ENCODE results near the gene TAAR1. TPM values are rescaled to one million over a fixed set of nuclear protein-coding genes. Genes with fewer than 3 reads are reported as not detected.

TAAR1 gene
- total RNA-seq, 1 experiment from 2014 or later = not detected

GRCh38 chr6:132614554-132614953 is 44.4 kb downstream of the TAAR1 start:
- Mint-ChIP-seq H3K4me1 (peaks cover 8 to 11% of the 10 kb centered on the region in 2 experiments), H3K27ac (no peak overlapping the region), H3K9me3 (no peaks in the 10 kb centered on the region), H3K4me3 (no peak overlapping the region), H3K27me3 (ENCODE audit: low read depth) (no peaks in the 10 kb centered on the region), H3K36me3 (ENCODE audit: insufficient read depth in 1 of 3, low read depth in 3 of 3) (no peaks in the 10 kb centered on the region)
- no peak for TF ChIP-seq CTCF (conservative IDR thresholded peaks at IDR 0.05)
- Histone ChIP-seq H3K4me2 (ENCODE audit: insufficient read depth, insufficient read length, low read length) (no peak overlapping the region), H2BK12ac (ENCODE audit: insufficient read length, low read depth, low read length) (no peak overlapping the region), H3K56ac (ENCODE audit: insufficient read length, low read depth, low read length) (no peak overlapping the region), H3K4me1 (ENCODE audit: insufficient read depth, low read length) (no peaks in the 10 kb centered on the region), H4K5ac (ENCODE audit: insufficient read length, low read depth, low read length) (no peak overlapping the region), H2AFZ (ENCODE audit: low read length) (no peak overlapping the region), H2BK15ac (ENCODE audit: low read depth, low read length) (no peak overlapping the region), H3K14ac (ENCODE audit: insufficient read depth, low read length) (no peak overlapping the region), H2BK120ac (ENCODE audit: low read depth, low read length, poor library complexity, severe bottlenecking) (no peak overlapping the region), H3K9ac (ENCODE audit: extremely low read depth, insufficient read length, low read length) (no peak overlapping the region), H3K79me2 (ENCODE audit: insufficient read depth, low read length) (no peaks in the 10 kb centered on the region), H3K79me1 (ENCODE audit: insufficient read depth, low read depth, low read length, poor library complexity, severe bottlenecking) (no peaks in the 10 kb centered on the region), H4K91ac (ENCODE audit: insufficient read length, low read depth, low read length) (no peak overlapping the region), H3T11ph (ENCODE audit: low read length) (no peak overlapping the region), H3K9me3 (ENCODE audit: control insufficient read depth, low read depth, low read length) (no peaks in the 10 kb centered on the region), H2AK5ac (ENCODE audit: insufficient read length, low read length) (no peak overlapping the region), H3K27me3 (ENCODE audit: insufficient read depth, low read length) (no peaks in the 10 kb centered on the region), H3K18ac (ENCODE audit: insufficient read length, low read depth, low read length) (no peak overlapping the region), H2BK5ac (ENCODE audit: insufficient read length, low read length) (no peak overlapping the region), H4K20me1 (ENCODE audit: control insufficient read depth, insufficient read depth, insufficient read length) (no peaks in the 10 kb centered on the region), H3K4ac (ENCODE audit: low read depth, low read length) (no peak overlapping the region), H3K27ac (ENCODE audit: insufficient read length, low read depth, low read length) (no peak overlapping the region), H2BK20ac (ENCODE audit: low read depth, low read length, poor library complexity, severe bottlenecking) (no peak overlapping the region), H3K23me2 (ENCODE audit: insufficient read length, low read depth, low read length, poor library complexity, severe bottlenecking) (no peaks in the 10 kb centered on the region), H3K23ac (ENCODE audit: insufficient read length, low read depth, low read length) (no peak overlapping the region), H4K8ac (replicated peaks; ENCODE audit: insufficient read length, low read depth, low read length) (no peak overlapping the region)
- no CpG with 5 or more reads among the region's 7 CpGs for WGBS (ENCODE audit: extremely low coverage, insufficient read length, low lambda C conversion rate)
- DNase-seq = no peak
